A673 (cell line): ENCODE measurements around the gene HDAC8. TPM values are rescaled to one million over a fixed set of nuclear protein-coding genes. Genes with fewer than 3 reads are reported as not detected.
"Not testable (repeated sequence)": the region's sequence is repeated elsewhere in the genome, so short reads cannot be mapped to it uniquely, and the experiment has no call there.

Experiments
- BruUV-seq: library from RNA; stranded (reverse); fragments of 400-500 nt; replicated peaks from 2 replicates; lab custom pipeline; 2021; lab: Mats Ljungman, UMichigan
- CTCF ChIA-PET: fragments of 300-600 bp; sonication (Branson Sonifier 250); formaldehyde crosslinking; loops from one replicate; lab custom pipeline; 2022; ENCODE audit warnings: antibody characterized with exemption; lab: Charles Lee
- POLR2A ChIA-PET: fragments of 300-600 bp; sonication (Branson Sonifier 250); formaldehyde crosslinking; loops from one replicate; lab custom pipeline; 2022; ENCODE audit warnings: antibody characterized with exemption; ENCODE audit not compliant: low non-redundant PET; lab: Charles Lee
- DNase-seq: peaks from one replicate; pipeline ENCODE4 v3.0.0-alpha.2; 2015; ENCODE audit warnings: low spot score
- H3K27ac ChIP-seq: fragments of 200-600 bp; sonication (generic); 2 replicates; pipeline ENCODE4 v1.5.1; 2016; ENCODE audit warnings: mixed run types, low read depth, mild to moderate bottlenecking, mixed read lengths, antibody characterized with exemption, low read length; ENCODE audit not compliant: poor library complexity, severe bottlenecking
- H3K27me3 ChIP-seq: fragments of 200-600 bp; sonication (generic); replicated peaks from 2 replicates; pipeline ENCODE4 v1.6.1; 2017; ENCODE audit warnings: mixed run types, low read depth, mild to moderate bottlenecking, mixed read lengths, antibody characterized with exemption, low read length; ENCODE audit not compliant: insufficient read depth, poor library complexity
- H3K36me3 ChIP-seq: fragments of 200-600 bp; sonication (generic); 2 replicates; pipeline ENCODE4 v1.6.1; 2016; ENCODE audit warnings: mixed run types, mild to moderate bottlenecking, mixed read lengths, antibody characterized with exemption, low read length; ENCODE audit not compliant: insufficient read depth, poor library complexity, severe bottlenecking
- H3K4me1 ChIP-seq: fragments of 200-600 bp; sonication (generic); 2 replicates; pipeline ENCODE4 v1.6.1; 2017; ENCODE audit warnings: mixed run types, mild to moderate bottlenecking, mixed read lengths, antibody characterized with exemption, low read length; ENCODE audit not compliant: insufficient read depth, poor library complexity, severe bottlenecking
- H3K4me3 ChIP-seq: fragments of 200-600 bp; sonication (generic); 2 replicates; pipeline ENCODE4 v1.5.1; 2016; ENCODE audit warnings: low read depth, mixed run types, mild to moderate bottlenecking, mixed read lengths, low read length; ENCODE audit not compliant: poor library complexity, severe bottlenecking
- H3K9me3 ChIP-seq: fragments of 200-600 bp; sonication (generic); 2 replicates; pipeline ENCODE4 v1.6.1; 2016; ENCODE audit warnings: mixed run types, low read depth, mild to moderate bottlenecking, mixed read lengths, antibody characterized with exemption, low read length; ENCODE audit not compliant: poor library complexity, severe bottlenecking
- CTCF ChIP-seq: fragments of 300-800, 200-600 bp; sonication (generic); conservative IDR thresholded peaks from 2 replicates; pipeline ENCODE4 v1.5.1; 2017; ENCODE audit warnings: low read depth, mild to moderate bottlenecking, antibody characterized with exemption, low read length, moderate library complexity, mixed read lengths
- EZH2 ChIP-seq: fragments of 200-600 bp; sonication (generic); IDR thresholded peaks from 2 replicates; pipeline ENCODE4 v1.6.1; 2017; ENCODE audit warnings: borderline replicate concordance, low read depth, mild to moderate bottlenecking, mixed read lengths, antibody characterized with exemption, low read length; ENCODE audit not compliant: poor library complexity, severe bottlenecking
- intact Hi-C: fragments of 100-400 bp; cut with micrococcal nuclease; formaldehyde crosslinking; loops from one replicate; pipeline ENCODE4 v1.10.0; 2022; ENCODE audit not compliant: unreplicated experiment
- total RNA-seq: library from RNA; stranded (reverse); gene quantifications from 2 replicates; pipeline ENCODE4 v1.2.3, GENCODE V29; 2021

Gene HDAC8
- total RNA-seq, 1 experiment from 2014 or later, result 26.0 TPM

GRCh38 chrX:72495046-72495445, 77.6 kb downstream of the HDAC8 start:
- H3K9me3 ChIP-seq, result no peaks in the 10 kb centered on the region
- no peaks in the 10 kb centered on the region for H3K36me3 ChIP-seq
- intact Hi-C loops, result no loop called here
- no peaks in the 10 kb centered on the region for H3K27me3 ChIP-seq
- BruUV-seq, result no TSS peak
- no peak for DNase-seq
- no peak overlapping the region for H3K4me3 ChIP-seq
- TF ChIP-seq CTCF, result no peak
- no peak for TF ChIP-seq EZH2
- H3K27ac ChIP-seq, result no peak overlapping the region
- ChIA-PET CTCF (no interaction called here), POLR2A (no interaction called here)
- no peaks in the 10 kb centered on the region for H3K4me1 ChIP-seq

- intact Hi-C loops, result no loop called here
- Histone ChIP-seq H3K9me3 (no peaks in the 10 kb centered on the region), H3K4me1 (no peaks in the 10 kb centered on the region), H3K4me3 (no peak overlapping the region), H3K27me3 (no peaks in the 10 kb centered on the region), H3K27ac (no peak overlapping the region), H3K36me3 (no peaks in the 10 kb centered on the region)
- ChIA-PET CTCF (no interaction called here), POLR2A (no interaction called here)
- no peak for DNase-seq
- no TSS peak for BruUV-seq
- TF ChIP-seq CTCF (no peak), EZH2 (no peak)
These were observed 80.1 kb downstream of the HDAC8 start for GRCh38 chrX:72492499-72492898.

GRCh38 chrX:72490221-72490620, 82.4 kb downstream of the HDAC8 start:
- H3K36me3 ChIP-seq, H3K27me3 ChIP-seq, H3K27ac ChIP-seq, BruUV-seq, POLR2A ChIA-PET, DNase-seq, H3K4me1 ChIP-seq, H3K9me3 ChIP-seq, intact Hi-C loops, H3K4me3 ChIP-seq, CTCF ChIA-PET: not testable (repeated sequence)

GRCh38 chrX:72487661-72488060, 85.0 kb downstream of the HDAC8 start:
- intact Hi-C loops, result no loop called here
- BruUV-seq, result no TSS peak
- Histone ChIP-seq H3K9me3 (no peaks in the 10 kb centered on the region), H3K36me3 (no peaks in the 10 kb centered on the region), H3K4me3 (no peak overlapping the region), H3K27ac (no peak overlapping the region), H3K4me1 (no peaks in the 10 kb centered on the region), H3K27me3 (no peaks in the 10 kb centered on the region)
- TF ChIP-seq CTCF (no peak), EZH2 (no peak)
- ChIA-PET POLR2A (no interaction called here), CTCF (no interaction called here)
- DNase-seq, result no peak
